ENCODE measurements around the gene TBC1D8B.
"Not testable (repeated sequence)": the region's sequence is repeated elsewhere in the genome, so short reads cannot be mapped to it uniquely, and the experiment has no call there.

TBC1D8B gene

GRCh38 chrX:106802388-106803275 is at the start of gene TBC1D8B:
TSS of gene TBC1D8B (plus strand) at chrX:106802673. CDS start at chrX:106802854, 181 bp downstream.
- DNase-seq = peak; percentile 35

GRCh38 chrX:106769288-106769687 is 33.2 kb upstream of the TBC1D8B start:
- not testable (repeated sequence) for DNase-seq

GRCh38 chrX:106774981-106775380 is 27.5 kb upstream of the TBC1D8B start:
- DNase-seq = no peak

- DNase-seq = no peak
Observed at GRCh38 chrX:106780264-106780663, 22.2 kb upstream of the TBC1D8B start.

GRCh38 chrX:106780664-106781377 is 21.7 kb upstream of the TBC1D8B start:
- no peak for DNase-seq

GRCh38 chrX:106783716-106784115 is 18.8 kb upstream of the TBC1D8B start:
- no peak for DNase-seq

- no peak for DNase-seq
Observed at GRCh38 chrX:106791495-106791894, 11.0 kb upstream of the TBC1D8B start.

- no peak for DNase-seq
Observed at GRCh38 chrX:106802063-106802387, 448 bp upstream of the TBC1D8B start.

GRCh38 chrX:106811131-106811910 is 8.8 kb downstream of the TBC1D8B start:
- no peak for DNase-seq

GRCh38 chrX:106812930-106813329 is 10.5 kb downstream of the TBC1D8B start:
- DNase-seq = not testable (repeated sequence)

GRCh38 chrX:106814093-106814492 is 11.6 kb downstream of the TBC1D8B start:
- DNase-seq = not testable (repeated sequence)

GRCh38 chrX:106862972-106863688 is 60.7 kb downstream of the TBC1D8B start:
- no peak for DNase-seq

GRCh38 chrX:106863697-106864096 is 61.2 kb downstream of the TBC1D8B start:
- DNase-seq = no peak

GRCh38 chrX:106872796-106873195 is 70.3 kb downstream of the TBC1D8B start:
- not testable (repeated sequence) for DNase-seq

- peak; percentile 9 for DNase-seq
Observed at GRCh38 chrX:106874075-106874474, 71.6 kb downstream of the TBC1D8B start.

GRCh38 chrX:106875151-106875550 is 72.7 kb downstream of the TBC1D8B start:
- DNase-seq = no peak

- DNase-seq = no peak
Observed at GRCh38 chrX:106889468-106889867, 87.0 kb downstream of the TBC1D8B start.

- DNase-seq = peak; percentile 14
Observed at GRCh38 chrX:106891762-106892460, 89.4 kb downstream of the TBC1D8B start.

- peak; percentile 44 for DNase-seq
Observed at GRCh38 chrX:106894392-106894909, 92.0 kb downstream of the TBC1D8B start.

- no peak for DNase-seq
Observed at GRCh38 chrX:106894978-106895452, 92.5 kb downstream of the TBC1D8B start.

- no peak for DNase-seq
Observed at GRCh38 chrX:106897259-106897658, 94.8 kb downstream of the TBC1D8B start.

GRCh38 chrX:106898462-106898861 is 96.0 kb downstream of the TBC1D8B start:
- DNase-seq = peak; percentile 59

Measured in NCI-H1092 treated with DMSO at 0.1 percent for 48 hours (cell line).